ENCODE measurements around the gene COIL.

GRCh38 chr17:56896968-56897359 lies 63.9 kb downstream of the COIL start:
- TF ChIP-seq CTCF (IDR thresholded peaks at IDR 0.05) (no peak), POLR2A (IDR thresholded peaks at IDR 0.05) (no peak)

Measured in esophagus squamous epithelium (tissue), 4 donors.